Caki2 (cell line): ENCODE results near the gene VPS37B. TPM values are rescaled to one million over a fixed set of nuclear protein-coding genes. Genes with fewer than 3 reads are reported as not detected.
"Not testable (repeated sequence)": the region's sequence is repeated elsewhere in the genome, so short reads cannot be mapped to it uniquely, and the experiment has no call there.

Experiments used
- DNase-seq: peaks from one replicate; pipeline ENCODE4 v3.0.0-alpha.2; 2015; ENCODE audit warnings: low read depth
- in situ Hi-C: cut with HindIII; loops from 2 replicates; pipeline ENCODE4 v1.10.0; 2016; ENCODE audit warnings: low sequenced_read_pairs, low pct_unique_long_range_greater_than_20kb, mixed read lengths
- total RNA-seq: library from RNA; depleted of rRNA; stranded (reverse); fragments of >200 nt; shearing (Covaris generic); gene quantifications from 2 replicates; pipeline ENCODE4 v1.2.3, GENCODE V29; 2014; ENCODE audit warnings: low replicate concordance; rRNA removed

The VPS37B gene, protein sequence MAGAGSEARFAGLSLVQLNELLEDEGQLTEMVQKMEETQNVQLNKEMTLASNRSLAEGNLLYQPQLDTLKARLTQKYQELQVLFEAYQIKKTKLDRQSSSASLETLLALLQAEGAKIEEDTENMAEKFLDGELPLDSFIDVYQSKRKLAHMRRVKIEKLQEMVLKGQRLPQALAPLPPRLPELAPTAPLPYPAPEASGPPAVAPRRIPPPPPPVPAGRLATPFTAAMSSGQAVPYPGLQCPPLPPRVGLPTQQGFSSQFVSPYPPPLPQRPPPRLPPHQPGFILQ
- 37.8 and 42.2 TPM in 2 replicates for total RNA-seq

GRCh38 chr12:122895704-122896636 lies at the start of gene VPS37B:
Gene VPS37B, minus strand, starts transcription at chr12:122896124. Its CDS starts 62 bp downstream, at chr12:122896062.
- peak; percentile 83 for DNase-seq
- in situ Hi-C loops = no loop called here

GRCh38 chr12:122944605-122945592 lies 49.0 kb upstream of the VPS37B start:
- in situ Hi-C loops = no loop called here
- peak; percentile 74 for DNase-seq

- no peak for DNase-seq
- in situ Hi-C loops = no loop called here
Measured at GRCh38 chr12:122943196-122943595, 47.3 kb upstream of the VPS37B start.

DNA sequence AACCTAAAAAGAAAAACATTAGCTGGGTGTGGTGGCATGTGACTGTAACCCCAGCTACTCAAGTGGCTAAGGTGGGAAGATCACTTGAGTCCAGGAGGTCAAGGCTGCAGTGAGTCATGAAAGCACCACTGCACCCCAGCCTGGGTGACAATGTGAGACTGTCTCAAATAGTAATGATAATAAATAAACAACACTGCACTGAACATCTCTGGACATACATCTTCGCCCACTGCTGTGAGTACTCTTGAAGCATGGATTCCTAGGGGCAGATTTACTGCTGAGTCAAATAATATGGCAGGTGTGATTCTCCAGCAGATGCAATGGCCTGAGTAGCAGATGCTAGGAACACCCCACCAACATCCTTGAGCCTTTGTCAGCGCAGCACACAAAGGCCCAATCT lies 46.7 kb upstream of the VPS37B start:
- in situ Hi-C loops = no loop called here
- peak; percentile 77 for DNase-seq

DNA sequence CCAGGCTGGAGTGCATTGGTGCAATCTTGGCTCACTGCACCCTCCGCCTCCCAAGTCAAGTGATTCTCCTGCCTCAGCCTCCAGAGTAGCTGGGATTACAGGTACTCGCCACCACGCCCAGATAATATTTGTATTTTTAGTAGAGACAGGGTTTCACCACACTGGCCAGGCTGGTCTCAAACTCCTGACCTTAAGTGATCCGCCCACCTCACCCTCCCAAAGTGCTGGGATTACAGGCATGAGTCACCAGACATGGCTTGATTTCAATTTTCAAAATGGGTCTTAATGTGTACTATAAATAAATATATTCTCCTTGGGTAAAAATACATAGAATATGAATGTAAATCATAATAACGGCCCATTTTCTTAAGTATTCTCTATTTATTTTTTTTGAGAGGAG lies 45.4 kb upstream of the VPS37B start:
- DNase-seq, in situ Hi-C loops: not testable (repeated sequence)

GRCh38 chr12:122939125-122939524 lies 43.2 kb upstream of the VPS37B start:
- DNase-seq = no peak
- in situ Hi-C loops = no loop called here

- DNase-seq = no peak
- in situ Hi-C loops = no loop called here
Measured at GRCh38 chr12:122937622-122938091, 41.7 kb upstream of the VPS37B start.

DNA sequence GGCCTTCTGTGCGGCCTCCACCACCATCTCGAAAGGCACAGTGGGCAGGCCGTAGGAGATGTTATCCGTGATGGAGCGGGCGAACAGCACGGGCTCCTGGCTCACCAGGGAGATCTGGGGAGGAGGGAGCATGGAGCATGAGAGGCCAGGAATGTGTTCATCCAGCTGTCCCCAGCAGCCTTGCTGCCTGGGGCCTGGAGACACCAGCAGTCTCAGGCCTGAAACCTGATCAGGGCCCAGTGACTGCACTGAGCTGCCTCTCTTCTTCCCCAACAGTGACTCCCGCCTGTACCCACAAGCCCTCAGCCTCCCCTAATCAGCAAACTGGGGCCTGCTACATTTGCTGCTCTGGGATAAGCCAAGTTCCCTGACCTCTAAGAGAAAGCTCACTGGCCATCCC lies 39.4 kb upstream of the VPS37B start:
- in situ Hi-C loops = no loop called here
- no peak for DNase-seq

DNA sequence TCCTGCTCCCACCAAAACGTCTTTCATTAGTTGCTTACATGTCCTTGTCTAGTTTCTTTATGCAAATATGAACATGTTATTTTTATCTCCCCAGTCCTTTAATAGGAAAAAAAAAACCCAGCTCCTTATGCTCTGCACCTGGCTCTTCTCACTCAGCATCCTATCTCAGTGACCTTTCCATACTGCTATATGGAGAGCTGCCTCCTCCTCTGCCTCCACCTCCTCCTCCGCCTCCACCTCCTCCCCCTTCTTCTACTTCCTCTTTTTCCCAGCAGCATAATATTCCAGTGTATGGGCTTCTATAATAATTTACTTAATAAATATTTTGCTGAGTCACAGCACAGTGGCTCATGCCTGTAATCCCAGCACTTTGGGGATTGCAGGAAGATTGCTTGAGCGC lies 38.8 kb upstream of the VPS37B start:
- no peak for DNase-seq
- in situ Hi-C loops = no loop called here

- in situ Hi-C loops = no loop called here
- DNase-seq = no peak
Measured at GRCh38 chr12:122932207-122932606, 36.3 kb upstream of the VPS37B start.

DNA sequence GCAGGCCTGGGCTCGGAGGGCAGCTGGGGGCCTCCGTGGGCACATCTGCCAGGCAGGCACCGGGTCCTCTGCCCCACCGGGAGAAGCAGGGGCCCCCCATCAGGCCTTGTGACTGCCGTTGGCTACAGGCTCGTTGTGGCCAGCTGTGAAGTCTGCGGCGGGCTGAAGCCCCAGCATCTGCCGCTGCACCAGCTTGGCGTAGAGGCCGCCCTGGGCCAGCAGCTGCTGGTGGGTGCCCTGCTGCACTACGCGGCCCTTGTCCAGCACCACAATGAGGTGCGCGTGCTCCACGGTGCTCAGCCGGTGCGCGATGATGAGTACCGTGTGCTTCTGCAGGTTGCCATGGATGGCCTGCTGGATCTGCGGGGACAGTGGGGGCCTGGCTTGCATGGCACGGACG lies 33.9 kb upstream of the VPS37B start:
- in situ Hi-C loops = no loop called here
- DNase-seq = no peak

DNA sequence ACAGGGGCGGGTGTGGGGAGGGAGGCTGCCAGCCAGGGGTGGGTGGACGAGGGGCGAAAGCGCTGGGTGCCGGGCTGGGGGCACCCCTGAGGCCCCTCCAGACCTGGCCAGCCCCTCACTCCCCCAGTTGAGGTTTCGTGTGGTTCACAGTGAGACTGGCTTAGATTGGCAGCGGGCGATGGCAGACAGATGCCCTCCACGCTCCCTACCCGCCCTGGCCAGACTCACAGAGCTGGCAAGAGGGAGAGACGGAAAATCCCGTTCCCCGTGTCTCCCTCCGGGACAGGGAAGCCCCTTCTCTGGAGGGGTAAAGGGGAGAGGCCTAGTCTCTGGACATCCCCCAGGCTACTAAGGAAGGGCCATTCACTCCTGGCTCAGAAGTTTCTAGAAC lies 33.2 kb upstream of the VPS37B start:
- no peak for DNase-seq
- in situ Hi-C loops = no loop called here

- DNase-seq = no peak
- in situ Hi-C loops = no loop called here
Measured at GRCh38 chr12:122928404-122929147, 32.7 kb upstream of the VPS37B start.

DNA sequence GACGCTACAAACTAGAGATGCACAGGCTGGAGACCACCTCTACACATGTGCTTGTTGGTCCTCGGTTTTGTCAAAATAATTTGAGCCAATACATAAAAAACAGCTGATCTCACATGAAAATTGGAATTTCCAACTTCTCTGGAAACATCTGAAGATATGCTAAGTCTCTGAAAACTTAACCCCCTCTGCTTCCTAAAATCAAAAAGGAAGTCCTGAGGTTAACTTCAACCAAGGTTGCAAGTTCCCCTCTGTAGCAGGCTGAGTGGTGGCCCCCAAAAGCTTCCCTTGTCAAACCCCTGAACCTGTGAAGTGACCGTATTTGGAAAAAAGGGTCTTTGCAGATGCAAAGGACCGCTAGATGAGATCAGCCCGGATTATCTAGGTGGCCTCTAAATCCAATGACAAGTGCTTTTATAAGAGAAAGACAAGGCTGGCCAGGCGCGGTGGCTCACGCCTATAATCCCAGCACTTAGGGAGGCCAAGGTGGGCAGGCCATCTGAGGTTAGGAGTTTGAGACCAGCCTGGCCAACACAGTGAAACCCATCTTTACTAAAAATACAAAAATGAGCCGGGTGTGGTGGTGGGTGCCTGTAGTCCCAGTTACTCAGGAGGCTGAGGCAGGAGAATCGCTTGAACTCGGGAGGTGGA lies 32.0 kb upstream of the VPS37B start:
- DNase-seq = no peak
- in situ Hi-C loops = no loop called here

- in situ Hi-C loops = no loop called here
- no peak for DNase-seq
Measured at GRCh38 chr12:122921917-122922316, 26.0 kb upstream of the VPS37B start.

DNA sequence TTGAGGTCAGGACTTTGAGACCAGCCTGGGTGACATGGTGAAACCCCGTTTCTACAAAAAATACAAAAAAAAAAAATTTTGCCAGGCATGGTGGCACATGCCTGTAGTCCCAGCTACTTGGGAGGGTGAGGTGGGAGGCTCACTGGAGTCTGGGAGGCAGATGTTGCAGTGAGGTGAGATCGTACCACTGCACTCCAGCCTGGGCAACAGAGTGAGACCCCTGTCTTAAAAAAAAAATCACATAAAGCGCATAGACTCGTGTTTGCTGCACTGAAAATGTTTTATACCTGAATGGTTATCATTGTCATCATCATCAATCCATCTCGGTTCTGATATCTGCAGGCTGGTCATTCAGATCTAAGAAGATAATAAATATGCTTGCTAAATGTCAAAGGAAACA lies 24.8 kb upstream of the VPS37B start:
- in situ Hi-C loops = no loop called here
- no peak for DNase-seq

GRCh38 chr12:122918827-122919226 lies 22.9 kb upstream of the VPS37B start:
- DNase-seq = no peak
- in situ Hi-C loops = no loop called here
